HG02798 (cell line): ENCODE results near the gene THBS3.
"Not testable (repeated sequence)": the region's sequence is repeated elsewhere in the genome, so short reads cannot be mapped to it uniquely, and the experiment has no call there.

Experiments
- ATAC-seq: cut with Tn5 transposase; IDR thresholded peaks from one replicate; pipeline ENCODE4 v1.9.1; 2021; ENCODE audit warnings: mild to moderate bottlenecking; ENCODE audit not compliant: unreplicated experiment, poor library complexity

The THBS3 gene

DNA sequence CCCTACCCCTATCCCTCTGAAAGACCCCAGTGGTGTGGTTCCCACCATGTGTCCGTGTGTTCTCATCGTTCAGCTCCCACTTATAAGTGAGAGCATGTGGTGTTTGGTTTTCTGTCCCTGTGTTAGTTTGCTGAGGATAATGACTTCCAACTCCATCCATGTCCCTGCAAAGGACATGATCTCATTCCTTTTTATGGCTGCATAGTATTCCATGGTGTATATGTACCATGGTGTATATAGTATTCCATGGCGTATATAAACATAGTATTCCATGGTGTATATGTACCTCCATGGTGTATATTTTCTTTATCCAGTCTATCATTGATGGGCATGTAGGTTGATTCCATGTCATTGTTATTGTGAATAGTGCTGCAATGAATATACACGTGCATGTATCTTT is 43.9 kb downstream of the THBS3 start:
- ATAC-seq = not testable (repeated sequence)

DNA sequence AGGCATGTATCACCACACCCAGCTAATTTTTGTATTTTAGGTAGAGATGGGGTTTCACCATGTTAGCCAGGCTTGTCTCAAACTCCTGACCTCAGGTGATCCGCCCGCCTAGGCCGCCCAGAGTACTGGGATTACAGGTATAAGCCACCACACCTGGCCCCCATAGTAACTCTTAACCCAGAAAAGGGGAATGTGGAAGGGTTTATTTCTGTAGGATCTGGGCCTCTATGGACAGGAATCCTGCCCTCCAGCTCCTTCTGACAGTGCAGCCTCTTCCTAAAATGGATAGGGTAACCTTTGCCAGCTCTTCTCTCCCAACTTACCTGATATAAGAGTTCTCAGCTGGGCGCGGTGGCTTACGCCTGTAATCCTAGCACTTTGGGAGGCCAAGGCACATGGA is 45.1 kb downstream of the THBS3 start:
- ATAC-seq = not testable (repeated sequence)

DNA sequence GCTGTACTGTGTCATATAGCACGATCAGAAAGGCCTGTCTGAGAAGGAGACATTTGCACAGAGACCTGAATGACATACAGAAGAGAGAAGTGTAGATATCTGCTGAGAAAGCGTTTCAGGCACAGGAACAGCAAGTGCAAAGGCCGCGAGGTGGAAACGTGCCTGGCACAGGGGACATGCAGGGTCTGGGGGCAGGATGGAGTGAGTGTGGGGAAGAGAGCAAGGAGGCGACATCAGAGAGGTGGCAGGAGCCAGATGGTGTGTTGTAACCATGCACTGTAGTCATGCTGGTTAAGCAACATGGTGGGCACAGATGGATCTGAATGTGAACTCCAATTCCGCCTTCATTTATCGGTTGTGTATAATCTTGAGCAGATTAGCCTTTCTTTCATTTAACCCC is 47.6 kb downstream of the THBS3 start:
- no peak for ATAC-seq

DNA sequence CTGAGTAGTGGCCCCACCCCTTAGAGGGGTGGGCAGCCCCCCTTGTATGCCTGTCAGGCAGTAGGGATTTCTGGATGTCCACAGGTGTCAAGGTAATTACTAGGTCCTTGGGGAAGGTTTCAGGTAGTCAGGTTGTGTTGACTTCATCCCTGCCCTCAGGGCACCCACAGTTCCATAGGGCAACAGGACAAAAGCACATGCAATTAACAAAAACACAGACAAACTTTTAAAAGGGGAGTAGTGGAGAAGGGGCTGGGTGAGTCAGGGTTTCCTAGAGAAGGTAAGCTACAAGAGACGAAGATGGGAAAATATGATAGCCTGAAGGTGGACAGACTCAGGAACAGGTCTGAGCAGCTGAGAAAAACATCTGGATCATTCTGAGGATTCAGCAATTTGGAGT is 48.7 kb downstream of the THBS3 start:
- no peak for ATAC-seq

DNA sequence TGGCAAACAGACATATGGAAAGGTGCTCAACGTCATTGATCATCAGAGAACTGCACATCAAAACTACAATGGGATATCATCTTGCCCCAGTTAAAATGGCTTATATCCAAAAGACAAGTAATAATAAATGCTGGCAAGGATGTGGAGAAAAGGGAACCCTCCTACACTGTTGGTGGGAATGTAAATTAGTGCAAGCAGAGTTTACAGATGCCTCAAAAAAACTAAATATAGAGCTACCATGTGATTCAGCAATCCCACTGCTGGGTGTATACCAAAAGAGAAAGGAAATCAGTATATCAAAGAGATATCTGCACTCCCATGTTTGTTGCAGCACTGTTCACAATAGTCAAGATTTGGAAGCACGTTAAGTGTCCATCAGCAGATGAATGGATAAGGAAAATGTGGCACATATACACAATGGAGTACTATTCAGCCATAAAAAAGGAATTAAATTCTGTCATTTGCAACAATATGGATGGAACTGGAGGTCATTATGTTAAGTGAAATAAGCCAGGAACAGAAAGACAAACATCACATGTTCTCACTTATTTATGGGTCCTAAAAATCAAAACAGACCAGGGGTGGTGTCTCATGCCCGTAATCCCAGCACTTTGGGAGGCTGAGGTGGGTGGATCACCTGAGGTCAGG is 51.6 kb downstream of the THBS3 start:
- not testable (repeated sequence) for ATAC-seq
